ENCODE results near the gene TNFRSF6B. TPM values are rescaled to one million over a fixed set of nuclear protein-coding genes. Genes with fewer than 3 reads are reported as not detected.

TNFRSF6B gene
- polyA plus RNA-seq, 10 donors, result 0.22 to 3.0 (median 0.87) TPM

- no peak for DNase-seq
Measured at GRCh38 chr20:63746751-63747315, 50.4 kb downstream of the TNFRSF6B start.

- DNase-seq, result no peak
Measured at GRCh38 chr20:63747622-63748069, 51.2 kb downstream of the TNFRSF6B start.

Other genes with a start within 250 kb of the TNFRSF6B start
- gene KCNQ2, start 224.0 kb upstream of the TNFRSF6B start, polyA plus RNA-seq (ENCODE audit: insufficient read length in 10 of 10), result 1 to 10 TPM; 2.6 to 8.1 (median 4.3) TPM
- 100 to 1,000 TPM; 401 to 971 (median 772) TPM for gene EEF1A2, start 197.6 kb upstream of the TNFRSF6B start, polyA plus RNA-seq (ENCODE audit: insufficient read length in 10 of 10)
- gene PPDPF, start 175.9 kb upstream of the TNFRSF6B start, polyA plus RNA-seq (ENCODE audit: insufficient read length in 10 of 10), result 100 to 1,000 TPM; 138 to 325 (median 206) TPM
- under 1 TPM; 0.15 to 0.50 (median 0.32) TPM for gene PTK6, start 159.3 kb upstream of the TNFRSF6B start, polyA plus RNA-seq (ENCODE audit: insufficient read length in 10 of 10)
- gene SRMS, start 148.9 kb upstream of the TNFRSF6B start, polyA plus RNA-seq (ENCODE audit: insufficient read length in 10 of 10), result under 1 TPM in 1 of 10 donors, not detected in 9; 0.23 TPM
- under 1 TPM in 7 of 10 donors, not detected in 3; 0.12 to 0.36 (median 0.24) TPM for gene FNDC11, start 142.5 kb upstream of the TNFRSF6B start, polyA plus RNA-seq (ENCODE audit: insufficient read length in 10 of 10)
- 10 to 100 TPM in 1 of 10 donors, 1 to 10 TPM in 9; 5.2 to 11.1 (median 6.8) TPM for gene HELZ2, start 122.4 kb upstream of the TNFRSF6B start, polyA plus RNA-seq (ENCODE audit: insufficient read length in 10 of 10)
- 1 to 10 TPM; 5.3 to 9.3 (median 7.3) TPM for gene GMEB2, start 69.6 kb upstream of the TNFRSF6B start, polyA plus RNA-seq (ENCODE audit: insufficient read length in 10 of 10)
- gene STMN3, start 43.2 kb upstream of the TNFRSF6B start, polyA plus RNA-seq (ENCODE audit: insufficient read length in 10 of 10), result 10 to 100 TPM in 9 of 10 donors, 1 to 10 TPM in 1; 8.8 to 37.1 (median 16.1) TPM
- 10 to 100 TPM in 7 of 10 donors, 1 to 10 TPM in 3; 6.0 to 17.7 (median 11.1) TPM for gene RTEL1, start 38.3 kb upstream of the TNFRSF6B start, polyA plus RNA-seq (ENCODE audit: insufficient read length in 10 of 10)
- 10 to 100 TPM; 20.1 to 28.2 (median 25.6) TPM for gene ARFRP1, start 11.3 kb downstream of the TNFRSF6B start, polyA plus RNA-seq (ENCODE audit: insufficient read length in 10 of 10)
- 10 to 100 TPM; 10.5 to 15.1 (median 12.9) TPM for gene ZGPAT, start 11.4 kb downstream of the TNFRSF6B start, polyA plus RNA-seq (ENCODE audit: insufficient read length in 10 of 10)
- gene LIME1, start 40.0 kb downstream of the TNFRSF6B start, polyA plus RNA-seq (ENCODE audit: insufficient read length in 10 of 10), result 1 to 10 TPM; 1.9 to 9.7 (median 4.5) TPM
- gene SLC2A4RG, start 43.1 kb downstream of the TNFRSF6B start, polyA plus RNA-seq (ENCODE audit: insufficient read length in 10 of 10), result 100 to 1,000 TPM in 9 of 10 donors, 10 to 100 TPM in 1; 88.5 to 165 (median 112) TPM
- 10 to 100 TPM; 12.8 to 17.3 (median 14.8) TPM for gene ZBTB46, start 134.6 kb downstream of the TNFRSF6B start, polyA plus RNA-seq (ENCODE audit: insufficient read length in 10 of 10)
- not detected for gene ABHD16B, start 164.8 kb downstream of the TNFRSF6B start, polyA plus RNA-seq (ENCODE audit: insufficient read length in 10 of 10)
- 10 to 100 TPM; 65.5 to 85.7 (median 77.4) TPM for gene TPD52L2, start 168.6 kb downstream of the TNFRSF6B start, polyA plus RNA-seq (ENCODE audit: insufficient read length in 10 of 10)
- 10 to 100 TPM; 24.0 to 32.5 (median 29.9) TPM for gene DNAJC5, start 198.5 kb downstream of the TNFRSF6B start, polyA plus RNA-seq (ENCODE audit: insufficient read length in 10 of 10)